ENCODE data around the gene NXPH2.
"Not testable (repeated sequence)": the region's sequence is repeated elsewhere in the genome, so short reads cannot be mapped to it uniquely, and the experiment has no call there.

The NXPH2 gene

GRCh38 chr2:138649571-138649970, 130.6 kb downstream of the NXPH2 start:
- no peak for TF ChIP-seq CTCF (IDR thresholded peaks at IDR 0.05; ENCODE audit: borderline replicate concordance, insufficient read depth, low read depth, low read length)
- H3K4me3 ChIP-seq (ENCODE audit: low read depth, low read length): no peak overlapping the region

- no peak overlapping the region for H3K4me3 ChIP-seq (ENCODE audit: low read depth, low read length)
- TF ChIP-seq CTCF (IDR thresholded peaks at IDR 0.05; ENCODE audit: borderline replicate concordance, insufficient read depth, low read depth, low read length): no peak
Measured at GRCh38 chr2:138648606-138649005, 131.6 kb downstream of the NXPH2 start.

GRCh38 chr2:138644776-138645175, 135.4 kb downstream of the NXPH2 start:
- H3K4me3 ChIP-seq (ENCODE audit: low read depth, low read length): not testable (repeated sequence)

- no peak for TF ChIP-seq CTCF (IDR thresholded peaks at IDR 0.05; ENCODE audit: borderline replicate concordance, insufficient read depth, low read depth, low read length)
- no peak overlapping the region for H3K4me3 ChIP-seq (ENCODE audit: low read depth, low read length)
Measured at GRCh38 chr2:138640921-138641676, 139.1 kb downstream of the NXPH2 start.

GRCh38 chr2:138637686-138638085, 142.5 kb downstream of the NXPH2 start:
- H3K4me3 ChIP-seq (ENCODE audit: low read depth, low read length): no peak overlapping the region
- no peak for TF ChIP-seq CTCF (IDR thresholded peaks at IDR 0.05; ENCODE audit: borderline replicate concordance, insufficient read depth, low read depth, low read length)

GRCh38 chr2:138637061-138637460, 143.1 kb downstream of the NXPH2 start:
- no peak overlapping the region for H3K4me3 ChIP-seq (ENCODE audit: low read depth, low read length)
- TF ChIP-seq CTCF (IDR thresholded peaks at IDR 0.05; ENCODE audit: borderline replicate concordance, insufficient read depth, low read depth, low read length): no peak

GRCh38 chr2:138633049-138633448, 147.1 kb downstream of the NXPH2 start:
- H3K4me3 ChIP-seq (ENCODE audit: low read depth, low read length): no peak overlapping the region
- TF ChIP-seq CTCF (IDR thresholded peaks at IDR 0.05; ENCODE audit: borderline replicate concordance, insufficient read depth, low read depth, low read length): no peak
